Esophagus squamous epithelium (tissue), 5 donors: Measurements from ENCODE around the gene ADH1B. TPM values are rescaled to one million over a fixed set of nuclear protein-coding genes. Genes with fewer than 3 reads are reported as not detected.

ENCODE experiments used
- DNase-seq: peaks from one replicate; lab custom pipeline; 2025; lab: John Stamatoyannopoulos, UW
- H3K27ac ChIP-seq, 4 donors: fragments of 200-600 bp; sonication (generic); one replicate each; pipeline ENCODE4 v1.5.1; 2016 to 2019; ENCODE audit warnings: mild to moderate bottlenecking in 1 of 4
- H3K27me3 ChIP-seq, 4 donors: fragments of 200-600 bp; sonication (generic); 1 replicate in 3 of 4; 2 replicates in 1 of 4; pipeline versions ENCODE4 v1.5.1 to v1.6.0; 2017 to 2021; ENCODE audit warnings: antibody characterized with exemption in 1 of 4
- H3K36me3 ChIP-seq, 3 donors: fragments of 200-600 bp; sonication (generic); one replicate each; pipeline ENCODE4 v1.5.1; 2016 to 2019
- H3K4me1 ChIP-seq, 3 donors: fragments of 200-600 bp; sonication (generic); one replicate each; pipeline ENCODE4 v1.5.1; 2017 to 2019
- H3K4me3 ChIP-seq, 4 donors: fragments of 200-600 bp; sonication (generic); 1 replicate in 3 of 4; 2 replicates in 1 of 4; pipeline ENCODE4 v1.5.1; 2016 to 2019; ENCODE audit warnings: mild to moderate bottlenecking in 2 of 4, moderate library complexity in 1 of 4
- H3K9me3 ChIP-seq, 3 donors: fragments of 200-600 bp; sonication (generic); one replicate each; pipeline ENCODE4 v1.5.1; 2016 to 2019
- POLR2A ChIP-seq, 4 donors: fragments of 450-650 bp; IDR thresholded peaks; one replicate each; pipeline ENCODE4 v1.6.1; 2017; ENCODE audit warnings: antibody characterized with exemption in 4 of 4, mild to moderate bottlenecking in 4 of 4, moderate library complexity in 3 of 4
- WGBS, 2 donors: methylation state at CpG; one replicate each; pipeline ENCODE4 v1.1.5; 2018; 5-methylcytosine and 5-hydroxymethylcytosine counted together
- intact Hi-C: fragments of 100-400 bp; cut with DNase I; formaldehyde crosslinking; loops from one replicate; pipeline ENCODE4 v1.15.0; 2022
- total RNA-seq, 4 donors: library from RNA; depleted of rRNA; stranded (reverse); fragments of >200 nt; gene quantifications; one replicate each; pipeline ENCODE4 v1.1.0, GENCODE V29; 2016
- TF ChIP-seq, protein P1 (sequence below), 6 experiments: fragments of 450-650 bp in 4 of 6; fragments of 200-600 bp in 2 of 6; sonication (generic) in 2 of 6; IDR thresholded peaks; one replicate each; pipeline ENCODE4 v1.5.1; 2016 to 2019; ENCODE audit warnings: antibody characterized with exemption in 6 of 6, mild to moderate bottlenecking in 4 of 6, moderate library complexity in 4 of 6
- donor health status: DM: yes; HTN: yes; CAD: no.

ADH1B gene
- total RNA-seq, 4 donors from 2014 or later = 12.9 to 468 (median 181) TPM

DNA sequence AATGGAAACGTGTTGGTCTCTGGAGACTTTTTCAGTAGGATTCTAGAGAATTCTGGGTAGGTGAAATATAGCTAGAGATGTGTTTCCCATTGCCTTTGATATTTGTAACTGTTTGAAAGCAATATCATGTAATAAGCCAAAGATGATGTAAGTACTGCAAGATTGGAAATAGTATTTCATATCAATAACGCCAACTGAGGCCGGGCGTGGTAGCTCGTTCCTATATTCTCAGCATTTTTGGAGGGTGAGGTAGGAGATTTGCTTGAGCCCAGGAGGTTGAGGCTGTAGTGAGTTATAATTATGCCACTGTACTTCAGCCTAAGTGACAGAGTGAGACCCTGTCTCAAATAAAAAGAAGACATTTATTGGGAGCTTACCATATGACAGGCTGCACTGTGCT lies 39.9 kb downstream of the ADH1B start:
- Histone ChIP-seq H3K27me3 (no peaks in the 10 kb centered on the region), H3K4me1 (no peaks in the 10 kb centered on the region), H3K36me3 (no peaks in the 10 kb centered on the region), H3K27ac (no peak overlapping the region), H3K9me3 (no peaks in the 10 kb centered on the region), H3K4me3 (no peak overlapping the region)
- 84 to 94% methylated on average over 5 of the region's 5 CpGs for WGBS, 2 donors
- no peak for TF ChIP-seq POLR2A (IDR thresholded peaks at IDR 0.05)
- TF ChIP-seq, protein P1, sequence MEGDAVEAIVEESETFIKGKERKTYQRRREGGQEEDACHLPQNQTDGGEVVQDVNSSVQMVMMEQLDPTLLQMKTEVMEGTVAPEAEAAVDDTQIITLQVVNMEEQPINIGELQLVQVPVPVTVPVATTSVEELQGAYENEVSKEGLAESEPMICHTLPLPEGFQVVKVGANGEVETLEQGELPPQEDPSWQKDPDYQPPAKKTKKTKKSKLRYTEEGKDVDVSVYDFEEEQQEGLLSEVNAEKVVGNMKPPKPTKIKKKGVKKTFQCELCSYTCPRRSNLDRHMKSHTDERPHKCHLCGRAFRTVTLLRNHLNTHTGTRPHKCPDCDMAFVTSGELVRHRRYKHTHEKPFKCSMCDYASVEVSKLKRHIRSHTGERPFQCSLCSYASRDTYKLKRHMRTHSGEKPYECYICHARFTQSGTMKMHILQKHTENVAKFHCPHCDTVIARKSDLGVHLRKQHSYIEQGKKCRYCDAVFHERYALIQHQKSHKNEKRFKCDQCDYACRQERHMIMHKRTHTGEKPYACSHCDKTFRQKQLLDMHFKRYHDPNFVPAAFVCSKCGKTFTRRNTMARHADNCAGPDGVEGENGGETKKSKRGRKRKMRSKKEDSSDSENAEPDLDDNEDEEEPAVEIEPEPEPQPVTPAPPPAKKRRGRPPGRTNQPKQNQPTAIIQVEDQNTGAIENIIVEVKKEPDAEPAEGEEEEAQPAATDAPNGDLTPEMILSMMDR (IDR thresholded peaks at IDR 0.05) = no peak
- intact Hi-C loops = no loop called here
- DNase-seq = no peak

- intact Hi-C loops = no loop called here
- Histone ChIP-seq H3K27me3 (no peaks in the 10 kb centered on the region), H3K9me3 (no peaks in the 10 kb centered on the region), H3K4me1 (no peaks in the 10 kb centered on the region), H3K4me3 (no peak overlapping the region), H3K27ac (no peak overlapping the region), H3K36me3 (no peaks in the 10 kb centered on the region)
- 80 to 84% methylated on average over 2 of the region's 2 CpGs for WGBS, 2 donors
- no peak for TF ChIP-seq POLR2A (IDR thresholded peaks at IDR 0.05)
- TF ChIP-seq, protein P1 (IDR thresholded peaks at IDR 0.05) = no peak
- DNase-seq = no peak
These were observed 44.8 kb downstream of the ADH1B start for GRCh38 chr4:99276417-99276816.

DNA sequence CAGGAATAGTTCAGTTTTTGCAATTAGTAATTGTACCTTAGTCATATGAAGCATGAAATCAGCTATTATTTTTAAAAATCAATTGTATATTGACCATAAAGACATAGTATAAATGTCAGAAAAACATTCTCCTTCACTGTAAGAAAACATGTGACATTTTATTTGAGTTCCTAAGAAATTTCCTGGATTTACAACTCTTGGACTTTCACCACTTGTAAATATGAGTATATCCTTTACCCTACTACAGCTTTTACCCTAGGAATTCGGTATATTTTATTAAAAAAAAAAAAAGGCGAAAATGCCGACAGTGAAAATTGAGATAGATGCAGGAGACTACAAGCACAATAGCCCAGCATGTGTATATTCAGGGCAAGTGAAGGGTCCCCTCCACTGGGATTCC lies 45.3 kb downstream of the ADH1B start:
- Histone ChIP-seq H3K27ac (no peak overlapping the region), H3K36me3 (no peaks in the 10 kb centered on the region), H3K9me3 (no peaks in the 10 kb centered on the region), H3K27me3 (no peaks in the 10 kb centered on the region), H3K4me3 (no peak overlapping the region), H3K4me1 (no peaks in the 10 kb centered on the region)
- no peak for TF ChIP-seq POLR2A (IDR thresholded peaks at IDR 0.05)
- TF ChIP-seq, protein P1 (IDR thresholded peaks at IDR 0.05) = no peak
- DNase-seq = no peak
- WGBS, 2 donors = 80 to 82% methylated on average over 3 of the region's 3 CpGs
- intact Hi-C loops = no loop called here

- intact Hi-C loops = no loop called here
- TF ChIP-seq, protein P1 (IDR thresholded peaks at IDR 0.05) = no peak
- no peak for TF ChIP-seq POLR2A (IDR thresholded peaks at IDR 0.05)
These were observed 46.2 kb downstream of the ADH1B start for GRCh38 chr4:99275050-99275449.

DNA sequence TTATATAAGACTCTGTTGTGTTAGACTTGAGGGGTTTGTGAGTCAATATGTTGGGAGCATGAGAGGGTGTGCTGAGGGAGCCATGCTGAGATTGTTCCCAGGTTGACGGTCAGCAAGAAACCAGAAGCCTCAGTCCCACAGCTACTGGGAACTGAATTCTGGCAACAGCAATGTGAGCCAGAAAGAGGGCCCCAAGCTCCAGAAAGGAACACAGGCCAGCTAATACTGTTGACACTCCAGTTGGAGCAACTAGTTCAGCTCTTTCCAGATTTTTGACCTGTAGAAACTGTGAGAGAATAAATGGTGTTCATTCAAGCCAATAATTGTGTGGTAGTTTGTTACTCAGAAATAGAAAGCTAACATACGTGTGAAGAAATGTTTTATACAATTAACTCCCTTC lies 47.5 kb downstream of the ADH1B start:
- 83 to 89% methylated on average over 2 of the region's 2 CpGs for WGBS, 2 donors
- TF ChIP-seq, protein P1 (IDR thresholded peaks at IDR 0.05) = no peak
- TF ChIP-seq POLR2A (IDR thresholded peaks at IDR 0.05) = no peak
- Histone ChIP-seq H3K4me1 (no peaks in the 10 kb centered on the region), H3K4me3 (no peak overlapping the region), H3K9me3 (no peaks in the 10 kb centered on the region), H3K36me3 (no peaks in the 10 kb centered on the region), H3K27me3 (no peaks in the 10 kb centered on the region), H3K27ac (no peak overlapping the region)
- intact Hi-C loops = no loop called here
- DNase-seq = no peak

More at GRCh38 chr4:99275050-99275449, 46.2 kb downstream of the ADH1B start:
- H3K36me3 ChIP-seq = no peaks in the 10 kb centered on the region
- no peak overlapping the region for H3K27ac ChIP-seq
- H3K27me3 ChIP-seq = no peaks in the 10 kb centered on the region
- H3K4me3 ChIP-seq = no peak overlapping the region
- H3K9me3 ChIP-seq = no peaks in the 10 kb centered on the region
- WGBS, 2 donors = 90 to 94% methylated on average over 5 of the region's 5 CpGs
- no peaks in the 10 kb centered on the region for H3K4me1 ChIP-seq
- DNase-seq = no peak
